COLO829 (cell line): ENCODE measurements around the gene MYO19.
"Not testable (repeated sequence)": the region's sequence is repeated elsewhere in the genome, so short reads cannot be mapped to it uniquely, and the experiment has no call there.

Experiments
- DNase-seq: peaks from one replicate; pipeline ENCODE4 v3.0.0; 2012; ENCODE audit warnings: low spot score

Gene MYO19

DNA sequence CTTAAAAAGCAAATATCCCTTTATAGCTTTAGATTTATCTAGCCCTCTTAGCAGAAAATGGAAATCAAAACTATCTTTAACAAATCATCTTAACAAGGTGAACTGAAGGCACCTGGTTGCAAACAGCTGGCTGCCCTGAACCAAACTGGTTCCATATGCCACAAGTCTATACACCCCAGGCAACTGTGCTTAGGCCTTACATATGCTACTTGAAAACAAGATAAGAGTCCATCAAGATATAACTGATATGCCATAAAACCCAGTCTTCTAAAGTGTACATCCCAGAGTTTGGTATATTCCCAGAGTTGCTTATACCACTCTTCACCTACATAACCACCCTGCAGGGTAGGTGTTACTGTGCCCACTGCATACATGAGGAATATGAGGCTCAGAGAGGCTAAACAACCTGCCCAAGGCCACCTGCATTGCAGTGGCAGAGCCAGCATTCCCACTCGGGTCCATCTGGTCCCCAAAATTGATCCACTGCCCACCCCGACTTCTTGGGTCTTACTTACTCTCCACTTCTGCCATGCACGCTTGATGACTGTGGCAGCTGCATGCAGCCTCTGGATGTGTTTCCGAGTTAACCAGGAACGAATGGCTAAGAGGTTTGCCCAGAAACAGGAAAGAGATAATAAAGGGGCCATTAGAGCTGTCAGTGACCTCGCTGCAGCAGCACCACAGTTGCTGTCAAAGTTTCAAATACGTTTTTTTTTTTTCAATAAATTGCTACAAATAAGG, 35.9 kb downstream of the MYO19 start:
- DNase-seq = no peak

DNA sequence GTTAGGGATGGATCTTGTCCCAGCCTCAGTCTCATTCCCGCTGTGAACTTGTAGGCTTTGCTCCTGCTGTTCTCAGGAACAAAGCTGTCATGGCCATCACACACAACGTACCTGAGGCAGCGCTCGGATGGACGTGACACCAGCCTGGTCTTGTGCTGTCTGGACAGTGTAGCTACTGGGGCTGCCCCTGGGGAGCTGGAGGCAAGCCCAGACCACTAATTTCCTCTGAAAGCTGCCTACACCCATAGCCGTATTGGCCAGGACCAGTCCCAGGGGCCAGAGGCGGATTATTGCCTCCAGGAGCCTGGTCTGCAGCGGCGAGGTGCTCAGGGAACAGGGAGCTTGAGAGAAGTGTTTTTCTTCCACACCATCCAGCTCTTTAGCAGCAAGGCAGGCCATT, 36.5 kb downstream of the MYO19 start:
- DNase-seq = no peak

DNA sequence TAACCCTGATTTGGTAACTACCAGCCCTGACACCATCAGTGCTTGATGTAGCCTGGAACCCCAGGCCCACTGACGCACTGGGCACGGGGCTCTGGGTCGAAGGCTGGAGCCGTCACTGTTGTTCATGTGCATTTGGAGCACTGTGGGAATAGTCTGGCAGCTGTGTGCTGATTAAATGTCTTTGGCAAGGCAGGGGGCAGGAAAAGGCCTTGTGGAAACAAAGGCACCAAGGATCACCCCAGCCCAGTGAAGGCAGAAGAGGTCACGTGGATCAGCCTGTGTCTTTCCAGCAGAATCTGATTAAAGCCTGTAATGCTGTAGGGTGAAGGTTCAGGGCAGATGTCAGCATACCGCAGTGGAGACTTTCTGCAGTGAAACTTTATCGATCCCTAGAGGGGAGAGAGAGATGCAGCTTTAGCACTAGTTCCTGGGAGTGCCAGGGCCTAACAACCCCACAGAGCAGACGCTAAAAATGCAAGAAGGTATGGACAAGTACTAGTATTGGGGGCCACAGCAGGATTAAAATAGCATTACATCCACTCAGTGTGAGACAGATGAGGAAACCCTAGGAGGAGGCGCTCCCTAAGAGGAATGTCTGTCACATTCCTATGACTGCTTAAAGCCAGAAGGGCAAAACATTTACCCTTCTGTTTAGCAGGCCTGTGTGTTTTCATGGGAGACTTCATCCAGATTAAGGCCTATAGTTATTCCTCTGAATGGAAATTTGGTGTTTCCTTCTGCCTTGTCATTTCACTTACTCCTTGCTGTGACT, 38.5 kb downstream of the MYO19 start:
- DNase-seq = no peak

DNA sequence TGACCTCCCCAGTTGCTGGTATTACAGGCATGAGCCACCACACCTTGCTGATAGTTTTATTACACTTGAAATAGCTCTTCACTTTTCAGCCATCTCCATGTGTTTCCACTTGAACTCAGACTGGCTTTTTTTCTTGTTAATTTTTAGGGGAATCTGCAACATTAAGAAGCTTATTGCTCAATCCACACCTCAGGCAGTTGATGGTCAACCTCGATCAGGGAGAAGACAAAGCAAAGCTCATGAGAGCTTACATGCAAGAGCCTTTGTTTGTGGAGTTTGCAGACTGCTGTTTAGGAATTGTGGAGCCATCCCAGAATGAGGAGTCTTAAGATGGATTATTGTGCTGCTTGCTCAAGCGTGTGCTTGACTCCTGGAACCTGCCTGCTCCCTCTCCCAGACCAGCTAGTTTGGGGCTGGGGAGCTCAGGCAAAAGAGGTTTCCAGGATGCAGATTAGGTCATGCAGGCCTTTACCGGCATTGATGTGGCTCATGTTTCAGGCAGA, 39.5 kb downstream of the MYO19 start:
- no peak for DNase-seq

- no peak for DNase-seq
These were observed 40.0 kb downstream of the MYO19 start for GRCh38 chr17:36494674-36495073.

- no peak for DNase-seq
These were observed 40.7 kb downstream of the MYO19 start for GRCh38 chr17:36493956-36494355.

- peak; percentile 98 for DNase-seq
These were observed 48.2 kb downstream of the MYO19 start, which contains the start of gene ZNHIT3 for GRCh38 chr17:36486204-36487194. Gene ZNHIT3, plus strand, starts transcription at chr17:36486681. Its CDS starts 19 bp downstream, at chr17:36486700.

GRCh38 chr17:36485805-36486203, 48.9 kb downstream of the MYO19 start:
- no peak for DNase-seq

DNA sequence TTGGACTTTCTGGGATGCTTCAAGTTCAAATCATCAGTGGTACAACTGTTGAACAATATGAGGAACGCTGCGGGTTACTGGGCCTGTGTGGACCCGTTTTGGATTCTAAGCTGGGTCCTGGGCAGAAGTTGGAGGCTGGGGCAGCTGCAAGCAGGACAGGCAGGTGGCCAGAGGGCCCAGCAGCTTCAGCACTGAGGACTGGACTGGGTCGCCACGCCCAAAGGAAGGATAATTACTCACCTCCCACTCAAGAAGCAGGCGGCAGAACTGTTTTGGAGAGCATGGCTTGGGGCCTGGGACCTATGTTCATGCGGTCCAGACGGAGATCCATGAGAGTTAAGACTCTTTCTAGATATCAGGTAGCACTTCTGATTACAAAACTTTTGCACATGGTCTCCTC, 49.6 kb downstream of the MYO19 start:
- DNase-seq = no peak

- not testable (repeated sequence) for DNase-seq
These were observed 50.6 kb downstream of the MYO19 start for GRCh38 chr17:36484021-36484420.

- peak; percentile 79 for DNase-seq
These were observed 51.8 kb downstream of the MYO19 start for GRCh38 chr17:36482611-36483504.

- no peak for DNase-seq
These were observed 52.8 kb downstream of the MYO19 start for GRCh38 chr17:36481829-36482228.

DNA sequence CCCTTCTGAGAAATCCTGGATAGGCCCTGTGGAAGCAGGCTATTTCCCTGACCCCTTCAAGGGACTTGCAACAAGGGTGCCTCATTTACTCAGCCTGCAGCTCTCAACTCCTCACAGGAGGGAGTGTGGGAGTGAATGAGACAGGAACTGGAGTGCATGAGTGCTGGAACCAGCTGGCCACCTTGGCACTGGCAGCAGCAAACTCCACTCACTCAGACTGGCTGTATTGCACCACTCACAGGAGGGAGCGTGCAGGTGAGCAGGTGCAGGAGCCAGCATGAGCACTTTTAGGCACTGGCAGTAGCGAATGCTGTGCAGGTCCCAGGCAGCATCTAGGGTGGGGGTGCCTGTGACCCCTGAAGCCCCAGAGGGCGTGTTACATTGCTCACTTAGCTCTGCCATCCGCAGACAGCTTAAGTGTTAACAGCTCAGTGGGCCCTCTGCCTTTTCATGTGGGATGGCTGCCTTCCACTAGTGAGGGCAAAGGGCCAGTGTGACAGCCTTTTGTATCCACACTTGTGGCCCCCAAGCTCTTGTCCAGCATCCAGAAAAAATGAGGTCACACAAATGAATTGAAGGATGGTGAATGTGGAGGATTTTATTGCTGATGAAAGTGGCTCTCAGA, 59.2 kb downstream of the MYO19 start:
- DNase-seq = no peak

- no peak for DNase-seq
These were observed 60.1 kb downstream of the MYO19 start for GRCh38 chr17:36474571-36474970.

DNA sequence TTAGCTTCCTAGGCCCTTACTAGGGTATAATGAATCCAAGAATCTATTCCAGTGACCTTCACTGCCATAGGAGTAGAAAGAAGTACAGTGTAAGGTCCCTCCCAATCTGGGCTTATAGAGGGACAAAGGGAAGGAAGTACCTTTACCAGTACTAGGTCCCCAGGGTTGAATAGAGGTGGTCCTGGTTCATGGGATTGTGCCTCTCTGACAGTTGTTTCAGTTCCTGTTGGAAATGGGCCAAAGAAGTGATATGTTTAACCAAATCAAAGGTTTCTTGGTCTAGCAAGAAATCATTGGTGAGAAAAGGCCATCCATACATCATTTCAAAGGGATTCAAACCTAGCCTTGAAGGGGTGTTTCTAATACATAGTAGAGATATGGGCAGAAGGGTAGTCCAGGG, 64.2 kb downstream of the MYO19 start:
- DNase-seq = no peak

DNA sequence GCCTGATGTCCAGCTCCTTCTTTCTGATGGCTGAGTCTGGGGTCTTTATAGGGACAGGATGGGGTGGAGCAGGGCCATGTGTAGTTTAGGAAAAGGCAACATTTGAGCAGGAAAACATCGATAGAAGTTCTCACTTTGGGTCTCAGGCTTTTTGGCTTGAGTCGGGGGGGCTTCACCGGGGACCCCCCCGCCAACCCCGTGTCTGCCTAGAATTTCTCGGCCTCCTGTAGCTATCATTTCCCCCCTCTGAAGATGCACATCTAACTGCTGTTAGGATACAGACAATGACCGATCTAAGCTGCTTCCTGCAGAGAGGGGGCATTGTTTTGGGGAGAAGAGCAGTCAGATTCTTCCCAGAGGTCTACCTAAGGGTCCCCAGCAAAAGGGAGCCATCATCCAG, 64.9 kb downstream of the MYO19 start:
- no peak for DNase-seq

- DNase-seq = no peak
These were observed 65.6 kb downstream of the MYO19 start for GRCh38 chr17:36468903-36469635.

GRCh38 chr17:36464765-36465088, 69.9 kb downstream of the MYO19 start:
- no peak for DNase-seq

- peak; percentile 81 for DNase-seq
These were observed 70.5 kb downstream of the MYO19 start for GRCh38 chr17:36463916-36464764.
